AG04450 (cell line): Measurements from ENCODE around the gene ERC1. TPM values are rescaled to one million over a fixed set of nuclear protein-coding genes. Genes with fewer than 3 reads are reported as not detected.

Experiments used
- CTCF ChIA-PET: fragments of 300-600, 350-600 bp; formaldehyde crosslinking; extraction: SDS; loops from one replicate; lab custom pipeline; 2022; ENCODE audit warnings: antibody characterized with exemption, inconsistent platforms; lab: Charles Lee
- POLR2A ChIA-PET: fragments of 350-600 bp; formaldehyde crosslinking; extraction: SDS; loops from one replicate; lab custom pipeline; 2021; ENCODE audit warnings: antibody characterized with exemption, inconsistent platforms; lab: Yijun Ruan, JAX
- DNase-seq: peaks from one replicate; pipeline ENCODE4 v3.0.0-alpha.2; 2011; ENCODE audit warnings: low read depth, low spot score
- H3K27ac ChIP-seq: one replicate; pipeline ENCODE4 v1.5.1; 2012; ENCODE audit warnings: low read depth, low read length, control low read depth
- H3K27me3 ChIP-seq: one replicate; pipeline ENCODE4 v1.6.0; 2012; ENCODE audit warnings: low read length; ENCODE audit not compliant: control insufficient read depth, insufficient read depth
- H3K4me3 ChIP-seq: 2 replicates; pipeline ENCODE4 v1.5.1; 2011; ENCODE audit warnings: mild to moderate bottlenecking, low read depth, low read length, control low read depth
- H3K9me3 ChIP-seq: 2 replicates; pipeline ENCODE4 v1.5.1; 2012; ENCODE audit warnings: low read length; ENCODE audit not compliant: control insufficient read depth, insufficient read depth
- polyA plus RNA-seq: library from polyadenylated mRNA; depleted of rRNA; stranded (reverse); fragments of >200 nt; gene quantifications from 2 replicates; pipeline ENCODE4 v1.2.3, GENCODE V29; 2011
- TF ChIP-seq, protein P1 (sequence below): IDR thresholded peaks from 2 replicates; pipeline ENCODE4 v1.5.1; 2011; ENCODE audit warnings: low read depth, low read length, control low read depth, inconsistent platforms

Gene ERC1
- polyA plus RNA-seq, 1 experiment = 28.6 TPM

DNA sequence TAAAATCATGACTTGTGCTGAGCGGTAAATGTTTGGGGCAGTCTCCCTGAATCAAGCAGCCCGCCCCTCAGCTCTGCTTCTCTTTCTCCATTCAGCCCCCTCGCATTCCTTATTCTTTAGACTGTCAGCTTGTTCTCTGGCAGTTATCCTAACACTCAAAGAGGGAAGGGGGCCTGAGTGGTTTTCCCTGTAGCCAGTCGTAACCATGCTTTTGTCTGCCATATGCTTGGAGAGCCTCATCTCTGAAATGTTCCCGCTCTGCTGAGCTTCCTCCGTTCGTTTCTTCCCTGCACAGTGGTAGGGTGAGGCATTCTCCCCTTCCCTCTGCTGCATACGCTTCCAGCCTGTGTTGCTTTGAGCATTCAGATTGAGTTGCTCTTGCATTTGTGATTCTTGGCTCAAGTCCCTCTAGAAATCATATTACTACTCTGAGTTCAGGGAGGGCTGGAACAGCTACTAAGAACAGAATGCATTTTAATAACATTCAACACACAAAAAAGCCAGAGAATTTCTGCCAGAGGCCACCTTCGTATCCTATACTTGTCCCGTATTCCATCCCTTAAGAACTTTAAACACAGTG is 483.6 kb downstream of the ERC1 start:
- ChIA-PET POLR2A (interaction anchor here (0.5 to 1.8 kb wide), 12 partner anchors 14 to 131 kb away, joined by 3 to 14 read pairs (median 4); no protein-coding TSS in a partner anchor), CTCF (interaction anchor here (2.8 kb wide), 1 partner anchor 357 kb away, joined by 22 read pairs; no protein-coding TSS in a partner anchor)
- TF ChIP-seq, protein P1, sequence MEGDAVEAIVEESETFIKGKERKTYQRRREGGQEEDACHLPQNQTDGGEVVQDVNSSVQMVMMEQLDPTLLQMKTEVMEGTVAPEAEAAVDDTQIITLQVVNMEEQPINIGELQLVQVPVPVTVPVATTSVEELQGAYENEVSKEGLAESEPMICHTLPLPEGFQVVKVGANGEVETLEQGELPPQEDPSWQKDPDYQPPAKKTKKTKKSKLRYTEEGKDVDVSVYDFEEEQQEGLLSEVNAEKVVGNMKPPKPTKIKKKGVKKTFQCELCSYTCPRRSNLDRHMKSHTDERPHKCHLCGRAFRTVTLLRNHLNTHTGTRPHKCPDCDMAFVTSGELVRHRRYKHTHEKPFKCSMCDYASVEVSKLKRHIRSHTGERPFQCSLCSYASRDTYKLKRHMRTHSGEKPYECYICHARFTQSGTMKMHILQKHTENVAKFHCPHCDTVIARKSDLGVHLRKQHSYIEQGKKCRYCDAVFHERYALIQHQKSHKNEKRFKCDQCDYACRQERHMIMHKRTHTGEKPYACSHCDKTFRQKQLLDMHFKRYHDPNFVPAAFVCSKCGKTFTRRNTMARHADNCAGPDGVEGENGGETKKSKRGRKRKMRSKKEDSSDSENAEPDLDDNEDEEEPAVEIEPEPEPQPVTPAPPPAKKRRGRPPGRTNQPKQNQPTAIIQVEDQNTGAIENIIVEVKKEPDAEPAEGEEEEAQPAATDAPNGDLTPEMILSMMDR = no peak
- peak overlapping the region; percentile 44 for H3K4me3 ChIP-seq
- no peaks in the 10 kb centered on the region for H3K9me3 ChIP-seq
- peak overlapping the region; percentile 98 for H3K27ac ChIP-seq
- no peaks in the 10 kb centered on the region for H3K27me3 ChIP-seq
- DNase-seq = peak; percentile 83

DNA sequence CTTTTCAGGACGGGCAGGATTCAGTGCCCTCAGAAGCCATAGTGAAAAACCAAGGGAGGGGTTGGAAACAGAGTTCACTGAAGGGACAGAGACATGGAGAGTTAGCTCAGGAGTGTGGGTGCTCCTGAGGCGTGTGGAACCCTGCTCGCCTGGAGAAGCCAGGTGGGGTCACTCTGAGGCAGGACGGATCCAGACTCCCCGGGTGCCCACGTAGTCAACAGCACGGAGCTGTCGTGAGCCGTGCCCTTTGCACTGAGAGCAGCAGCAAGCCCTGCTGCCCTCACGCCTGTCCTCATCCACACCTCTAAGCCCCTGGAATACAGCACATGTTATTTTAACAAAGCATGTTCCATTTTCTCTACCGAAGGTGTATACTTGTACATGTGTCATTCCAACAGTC is 488.6 kb downstream of the ERC1 start:
- Histone ChIP-seq H3K4me3 (no peak overlapping the region), H3K27me3 (no peaks in the 10 kb centered on the region), H3K27ac (no peak overlapping the region), H3K9me3 (no peaks in the 10 kb centered on the region)
- TF ChIP-seq, protein P1 = no peak
- ChIA-PET POLR2A (no interaction called here), CTCF (no interaction called here)
- DNase-seq = no peak

DNA sequence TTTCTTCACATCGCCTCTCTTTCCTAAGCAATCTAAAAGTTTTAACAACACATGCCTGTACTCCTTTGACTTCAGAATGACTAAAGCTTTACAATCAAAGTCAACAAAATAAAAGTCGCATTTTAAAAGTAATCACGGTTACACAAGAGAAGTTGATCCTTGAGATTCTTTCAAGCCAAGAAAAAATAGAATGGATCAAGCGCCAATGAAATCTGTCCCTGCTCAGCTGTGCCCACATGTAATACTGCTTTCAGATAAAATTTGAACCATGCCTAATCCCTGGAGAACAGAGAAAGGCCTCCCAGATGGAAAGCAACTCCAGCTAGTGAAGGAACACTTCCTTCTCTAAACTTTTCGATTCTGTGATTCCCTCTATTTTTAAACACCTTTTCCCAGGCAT is 490.3 kb downstream of the ERC1 start:
- no peak for DNase-seq
- Histone ChIP-seq H3K4me3 (no peak overlapping the region), H3K9me3 (no peaks in the 10 kb centered on the region), H3K27ac (no peak overlapping the region), H3K27me3 (no peaks in the 10 kb centered on the region)
- TF ChIP-seq, protein P1 = no peak
- ChIA-PET POLR2A (no interaction called here), CTCF (no interaction called here)

DNA sequence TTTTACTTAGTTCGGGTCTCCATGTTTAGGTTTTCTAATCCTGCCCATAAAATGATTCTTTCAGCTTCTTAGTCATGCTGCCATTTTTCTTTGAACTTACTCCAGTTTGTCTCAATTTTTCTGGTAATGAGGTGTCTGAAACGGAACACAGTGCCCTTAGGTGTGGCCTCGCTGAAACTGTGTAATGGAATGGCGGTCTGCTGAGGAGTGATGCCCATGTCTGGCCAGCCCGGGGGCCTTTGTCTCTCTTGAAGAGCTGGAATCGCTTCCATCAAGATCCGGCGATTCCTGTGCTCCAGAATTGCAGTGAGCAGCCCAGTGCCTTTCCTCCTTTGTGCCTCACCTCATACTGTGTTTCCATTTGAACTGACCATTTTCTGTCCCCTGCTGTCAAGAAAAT is 490.9 kb downstream of the ERC1 start:
- Histone ChIP-seq H3K27ac (no peak overlapping the region), H3K27me3 (no peaks in the 10 kb centered on the region), H3K9me3 (no peaks in the 10 kb centered on the region), H3K4me3 (no peak overlapping the region)
- TF ChIP-seq, protein P1 = no peak
- POLR2A ChIA-PET = no interaction called here
- no peak for DNase-seq
- CTCF ChIA-PET = interaction anchor here (0.6 kb wide), 1 partner anchor 102 kb away, joined by 3 read pairs; no protein-coding TSS in a partner anchor

DNA sequence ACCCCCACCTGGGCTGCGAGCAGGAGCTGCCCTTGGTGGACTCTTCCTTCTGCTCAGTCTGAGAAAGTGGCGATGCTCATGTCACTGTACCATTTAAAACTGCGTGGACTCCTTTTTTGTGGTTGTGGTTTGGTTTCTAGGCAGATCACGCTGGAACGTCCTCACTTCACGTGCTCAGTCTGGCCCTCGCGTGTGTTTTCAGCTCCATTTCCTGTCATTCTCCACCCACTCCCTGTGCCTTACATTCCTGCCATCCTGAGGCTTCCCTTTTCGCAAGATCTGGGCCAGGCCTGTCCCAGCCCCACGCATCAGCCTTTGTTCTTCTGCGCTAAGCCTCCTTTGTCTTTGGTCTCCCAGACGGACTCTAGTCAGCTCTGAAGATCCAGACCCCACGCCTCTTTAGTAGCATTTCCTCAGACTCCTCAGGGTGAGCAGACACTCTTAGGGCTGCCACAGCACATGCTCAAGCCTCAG is 497.9 kb downstream of the ERC1 start:
- Histone ChIP-seq H3K9me3 (no peaks in the 10 kb centered on the region), H3K27me3 (no peaks in the 10 kb centered on the region), H3K27ac (peak overlapping the region; percentile 31), H3K4me3 (no peak overlapping the region)
- POLR2A ChIA-PET = interaction anchor here (0.8 kb wide), 1 partner anchor 14 kb away, joined by 5 read pairs; no protein-coding TSS in a partner anchor
- CTCF ChIA-PET = no interaction called here
- no peak for DNase-seq
- TF ChIP-seq, protein P1 = no peak
